GM12878 (cell line): ENCODE results near the gene HSCB. TPM values are rescaled to one million over a fixed set of nuclear protein-coding genes. Genes with fewer than 3 reads are reported as not detected.

Source experiments
- ATAC-seq: fragments of 200-7000 bp; cut with Tn5 transposase; 3 replicates; pipeline ENCODE4 v1.9.1; 2020; ENCODE audit warnings: mild to moderate bottlenecking, moderate library complexity
- BruUV-seq: library from RNA; stranded (reverse); fragments of 400-500 nt; replicated peaks from 2 replicates; lab custom pipeline; 2021; lab: Mats Ljungman, UMichigan
- CTCF ChIA-PET: fragments of 300-600 bp; sonication (Branson Sonifier 250); formaldehyde crosslinking; extraction: SDS; loops from one replicate; lab custom pipeline; 2021; ENCODE audit warnings: inconsistent platforms; lab: Yijun Ruan, JAX
- POLR2A ChIA-PET: fragments of 350-600 bp; formaldehyde crosslinking; extraction: SDS; loops from one replicate; lab custom pipeline; 2021; ENCODE audit warnings: inconsistent platforms; lab: Charles Lee
- RAD21 ChIA-PET: fragments of 300-600 bp; sonication (Branson Sonifier 250); formaldehyde crosslinking; loops from one replicate; lab custom pipeline; 2023; ENCODE audit warnings: antibody characterized with exemption; ENCODE audit not compliant: unreplicated experiment; lab: Charles Lee
- SMC1A ChIA-PET: fragments of 300-600 bp; sonication (Branson Sonifier 250); formaldehyde crosslinking; loops from one replicate; lab custom pipeline; 2023; ENCODE audit not compliant: unreplicated experiment, uncharacterized antibody; lab: Charles Lee
- DNase-seq: peaks from one replicate; pipeline ENCODE4 v3.0.0-alpha.2; 2011; ENCODE audit warnings: low read depth, low spot score
- FAIRE-seq: peaks from 3 replicates; lab custom pipeline; 2011; peaks lifted over from hg19 to GRCh38; lab: Jason Lieb, UNC
- H2AFZ ChIP-seq: 2 replicates; pipeline ENCODE4 v1.6.0; 2011; ENCODE audit warnings: low read depth, low read length, control low read depth; ENCODE audit not compliant: control insufficient read depth
- H3K27ac ChIP-seq: 2 replicates; pipeline ENCODE4 v1.5.1; 2011; ENCODE audit warnings: control low read depth; ENCODE audit not compliant: control insufficient read depth, insufficient read depth
- H3K27me3 ChIP-seq, 2 experiments: replicated peaks in 1 of 2; 2 replicates each; pipeline versions ENCODE4 v1.6.0 to v1.6.1; 2011; ENCODE audit warnings: low read length in 1 of 2; ENCODE audit not compliant: control insufficient read depth in 2 of 2, insufficient read depth in 2 of 2
- H3K36me3 ChIP-seq, 2 experiments: 2 replicates each; pipeline ENCODE4 v1.5.1; 2011; ENCODE audit warnings: low read length in 1 of 2; ENCODE audit not compliant: control insufficient read depth in 2 of 2, insufficient read depth in 2 of 2
- H3K4me1 ChIP-seq: 2 replicates; pipeline ENCODE4 v1.6.1; 2011; ENCODE audit warnings: mild to moderate bottlenecking, low read length, moderate library complexity, mixed read lengths; ENCODE audit not compliant: control insufficient read depth, insufficient read depth
- H3K4me2 ChIP-seq: 2 replicates; pipeline ENCODE4 v1.6.0; 2011; ENCODE audit warnings: control low read depth; ENCODE audit not compliant: control insufficient read depth, insufficient read depth
- H3K4me3 ChIP-seq: fragments of 200-600 bp; sonication (generic); 2 replicates; pipeline ENCODE4 v1.5.1; 2016
- H3K79me2 ChIP-seq: 2 replicates; pipeline ENCODE4 v1.6.0; 2011; ENCODE audit warnings: low read length; ENCODE audit not compliant: control insufficient read depth, insufficient read depth
- H3K9ac ChIP-seq: 2 replicates; pipeline ENCODE4 v1.8.0; 2011; ENCODE audit warnings: low read length, control low read depth, mixed read lengths; ENCODE audit not compliant: control insufficient read depth, insufficient read depth
- H3K9me3 ChIP-seq: replicated peaks from 3 replicates; pipeline ENCODE4 v1.5.1; 2011; ENCODE audit warnings: mild to moderate bottlenecking, low read length; ENCODE audit not compliant: control insufficient read depth, insufficient read depth
- H4K20me1 ChIP-seq: 2 replicates; pipeline ENCODE4 v1.6.0; 2011; ENCODE audit not compliant: control insufficient read depth, insufficient read depth
- ASH2L ChIP-seq: fragments of 300-600, 200-600 bp; sonication (generic); IDR thresholded peaks from 2 replicates; pipeline ENCODE4 v1.6.1; 2017; ENCODE audit warnings: low read depth, mild to moderate bottlenecking, borderline replicate concordance
- CREB1 ChIP-seq: IDR thresholded peaks from 2 replicates; pipeline ENCODE4 v1.6.1; 2012; ENCODE audit warnings: low read depth, mild to moderate bottlenecking, inconsistent platforms
- FOXK2 ChIP-seq: fragments of 450-650 bp; IDR thresholded peaks from 2 replicates; pipeline ENCODE4 v1.6.1; 2017; ENCODE audit warnings: mild to moderate bottlenecking, moderate library complexity
- HDAC2 ChIP-seq: fragments of 200-600 bp; sonication (generic); IDR thresholded peaks from 2 replicates; pipeline ENCODE4 v1.6.1; 2017
- KDM1A ChIP-seq: fragments of 200-600 bp; sonication (generic); IDR thresholded peaks from 2 replicates; pipeline ENCODE4 v1.6.1; 2016; ENCODE audit warnings: borderline replicate concordance
- NFIC ChIP-seq: IDR thresholded peaks from 2 replicates; pipeline ENCODE4 v1.6.1; 2012; ENCODE audit warnings: low read depth, mild to moderate bottlenecking, inconsistent platforms, low read length, moderate library complexity
- RFX5 ChIP-seq: IDR thresholded peaks from 2 replicates; pipeline ENCODE4 v1.6.1; 2011; ENCODE audit warnings: low read depth, low read length, improper control_type of control experiment
- SIN3A ChIP-seq: IDR thresholded peaks from 2 replicates; pipeline ENCODE4 v1.6.1; 2012; ENCODE audit warnings: low read depth, low read length, improper control_type of control experiment
- ZSCAN29 ChIP-seq: fragments of 450-650 bp; IDR thresholded peaks from 2 replicates; pipeline ENCODE4 v1.6.1; 2017; ENCODE audit warnings: mild to moderate bottlenecking, moderate library complexity
- WGBS: methylation state at CpG from one replicate; pipeline ENCODE4 v1.1.6; 2016; ENCODE audit warnings: low lambda C conversion rate; ENCODE audit not compliant: insufficient replicate concordance, insufficient coverage; ENCODE audit errors: missing lambda C conversion rate; 5-methylcytosine and 5-hydroxymethylcytosine counted together
- in situ Hi-C: fragments of 300-500 bp; cut with MboI; formaldehyde crosslinking; loops from 9 replicates; pipeline ENCODE4 v1.14.3; 2018; ENCODE audit warnings: mixed read lengths
- intact Hi-C: fragments of 100-400 bp; cut with micrococcal nuclease; formaldehyde crosslinking; loops from one replicate; pipeline ENCODE4 v1.14.2; 2022; ENCODE audit not compliant: unreplicated experiment
- polyA plus RNA-seq, 11 experiments: library from polyadenylated mRNA; depleted of rRNA in 4 of 11; unstranded in 6 of 11; stranded (reverse) in 5 of 11; fragments of >200 nt; fragmentation: Nextera tagmentation in 4 of 11; fragmentation: Illumina TruSeq in 1 of 11; extraction: Ambion mirVana in 4 of 11; extraction: Trizol in 1 of 11; gene quantifications; 1 replicate in 1 of 11; 2 replicates in 10 of 11; pipeline versions ENCODE4 v1.2.1 to v1.2.3, GENCODE V29; 2011 to 2016; ENCODE audit warnings: inconsistent platforms in 2 of 11, missing spikeins in 2 of 11, low read depth in 1 of 11
- total RNA-seq, 4 experiments: library from RNA; depleted of rRNA in 3 of 4; stranded (reverse); fragments of >200 nt in 3 of 4; fragmentation: Illumina TruSeq in 1 of 4; extraction: Trizol in 1 of 4; gene quantifications; 2 replicates each; pipeline versions ENCODE4 v1.2.1 to v1.2.3, GENCODE V29; 2013 to 2021
- TF ChIP-seq, protein P1 (sequence below): fragments of 450-650 bp; IDR thresholded peaks from 2 replicates; pipeline ENCODE4 v1.6.1; 2016; ENCODE audit warnings: mild to moderate bottlenecking
- TF ChIP-seq, protein P2 (sequence below): fragments of 450-650 bp; formaldehyde crosslinking; IDR thresholded peaks from 2 replicates; pipeline ENCODE4 v1.4.0; 2022; ENCODE audit warnings: mild to moderate bottlenecking, moderate library complexity
- TF ChIP-seq, protein P3 (sequence below): fragments of 150-350 bp; IDR thresholded peaks from 2 replicates; pipeline ENCODE4 v1.6.1; 2016; ENCODE audit warnings: low read depth, low read length
- TF ChIP-seq, protein P4 (sequence below): IDR thresholded peaks from 2 replicates; pipeline ENCODE4 v1.6.1; 2012; ENCODE audit warnings: low read length, inconsistent platforms

The HSCB gene
- total and polyA plus RNA-seq, 10 of the 15 experiments (the other 5 are each of a cell fraction or from before 2014, with no cell fraction given) = 10.6 to 28.4 (median 20.8) TPM

DNA sequence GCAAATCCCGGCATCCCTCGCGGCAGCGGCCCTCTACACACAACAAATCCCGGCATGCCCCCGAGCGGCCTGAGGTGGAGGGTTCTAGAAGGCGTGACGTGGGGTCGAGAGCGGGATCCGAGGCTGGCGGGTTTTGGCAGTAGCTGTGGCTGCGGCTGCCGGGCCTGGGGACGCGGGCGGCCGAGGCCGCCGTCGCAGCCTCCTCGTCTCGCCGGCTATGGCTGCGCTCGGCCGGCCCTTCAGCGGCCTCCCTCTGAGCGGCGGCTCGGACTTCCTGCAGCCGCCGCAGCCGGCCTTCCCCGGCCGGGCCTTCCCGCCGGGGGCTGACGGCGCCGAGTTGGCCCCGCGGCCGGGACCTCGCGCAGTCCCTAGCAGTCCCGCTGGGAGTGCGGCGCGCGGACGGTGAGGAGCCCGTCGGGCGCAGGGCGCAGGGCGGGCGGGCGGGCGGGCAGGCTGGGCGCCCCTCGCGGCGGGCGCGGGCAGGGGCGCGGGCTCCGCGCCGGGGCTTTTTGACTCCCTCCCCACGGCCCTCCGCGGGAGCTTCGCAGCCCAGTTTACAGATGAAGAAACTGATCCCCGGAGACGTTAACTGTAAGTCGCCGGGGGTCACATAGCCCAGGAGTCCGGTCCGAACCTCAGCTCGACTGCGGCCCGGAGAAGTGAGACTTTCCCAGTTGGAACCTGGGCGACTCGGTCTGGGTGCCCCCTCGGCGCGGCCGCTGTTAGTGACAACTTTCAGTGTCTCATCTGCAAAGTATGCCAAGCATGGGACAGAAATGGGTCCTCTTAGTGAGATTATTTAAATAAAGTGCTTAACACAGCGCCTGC is 31.0 kb downstream of the HSCB start, which contains the start of gene CCDC117:
TSS of gene CCDC117 (plus strand) at position 63 of the 828 bp plus-strand sequence. CDS start at position 218, 155 bp downstream.
- no peaks in the 10 kb centered on the region; the same call in 2 of the 3 replicates for H3K9me3 ChIP-seq
- CTCF ChIA-PET = interaction anchor here (0.6 to 4.3 kb wide), 10 partner anchors 11 to 113 kb away, joined by 3 to 19 read pairs (median 4); partner anchors contain the start of gene XBP1
- DNase-seq = peak; percentile 84
- H4K20me1 ChIP-seq = no peaks in the 10 kb centered on the region
- SMC1A ChIA-PET = interaction anchor here (0.9 to 2.1 kb wide), 10 partner anchors 11 to 46 kb away, joined by 3 to 5 read pairs (median 4); no protein-coding TSS in a partner anchor
- no peak for FAIRE-seq
- peak within 1 kb of the TSS; percentile 85 for H2AFZ ChIP-seq
- H3K4me2 ChIP-seq = peak within 1 kb of the TSS; percentile 82
- no TSS peak for BruUV-seq
- 1% methylated on average over 66 of the region's 92 CpGs for WGBS
- RAD21 ChIA-PET = interaction anchor here (0.6 to 2.9 kb wide), 7 partner anchors 12 to 46 kb away, joined by 3 to 22 read pairs (median 4); partner anchors contain the start of gene XBP1
- H3K27ac ChIP-seq = peak within 1 kb of the TSS; percentile 89
- peaks cover 16% of the 10 kb centered on the region for H3K79me2 ChIP-seq
- H3K36me3 ChIP-seq = peaks cover 0 to 7% of the 10 kb centered on the region in 2 experiments; a peak in 2 of 4 replicates
- peak within 1 kb of the TSS; percentile 89 for H3K9ac ChIP-seq
- POLR2A ChIA-PET = interaction anchor here (0.6 to 4.0 kb wide), 11 partner anchors 13 to 46 kb away, joined by 3 to 26 read pairs (median 4); partner anchors contain the start of genes CHEK2, HSCB and XBP1
- H3K27me3 ChIP-seq = no peaks in the 10 kb centered on the region
- in situ Hi-C loops = no loop called here
- intact Hi-C loops = loop anchor here (2.0 to 10.0 kb wide), 2 partner anchors 30 to 52 kb away; partner anchors contain the start of gene HSCB
- H3K4me1 ChIP-seq = no peaks in the 10 kb centered on the region
- H3K4me3 ChIP-seq = peak within 1 kb of the TSS; percentile 96
- ATAC-seq = peak; percentile 93
- TF ChIP-seq, protein P1, sequence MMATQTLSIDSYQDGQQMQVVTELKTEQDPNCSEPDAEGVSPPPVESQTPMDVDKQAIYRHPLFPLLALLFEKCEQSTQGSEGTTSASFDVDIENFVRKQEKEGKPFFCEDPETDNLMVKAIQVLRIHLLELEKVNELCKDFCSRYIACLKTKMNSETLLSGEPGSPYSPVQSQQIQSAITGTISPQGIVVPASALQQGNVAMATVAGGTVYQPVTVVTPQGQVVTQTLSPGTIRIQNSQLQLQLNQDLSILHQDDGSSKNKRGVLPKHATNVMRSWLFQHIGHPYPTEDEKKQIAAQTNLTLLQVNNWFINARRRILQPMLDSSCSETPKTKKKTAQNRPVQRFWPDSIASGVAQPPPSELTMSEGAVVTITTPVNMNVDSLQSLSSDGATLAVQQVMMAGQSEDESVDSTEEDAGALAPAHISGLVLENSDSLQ = no peak
- no peak for TF ChIP-seq RFX5
- TF ChIP-seq CREB1 = peak; percentile 89
- no peak for TF ChIP-seq NFIC
- TF ChIP-seq HDAC2 = no peak
- TF ChIP-seq, protein P2, sequence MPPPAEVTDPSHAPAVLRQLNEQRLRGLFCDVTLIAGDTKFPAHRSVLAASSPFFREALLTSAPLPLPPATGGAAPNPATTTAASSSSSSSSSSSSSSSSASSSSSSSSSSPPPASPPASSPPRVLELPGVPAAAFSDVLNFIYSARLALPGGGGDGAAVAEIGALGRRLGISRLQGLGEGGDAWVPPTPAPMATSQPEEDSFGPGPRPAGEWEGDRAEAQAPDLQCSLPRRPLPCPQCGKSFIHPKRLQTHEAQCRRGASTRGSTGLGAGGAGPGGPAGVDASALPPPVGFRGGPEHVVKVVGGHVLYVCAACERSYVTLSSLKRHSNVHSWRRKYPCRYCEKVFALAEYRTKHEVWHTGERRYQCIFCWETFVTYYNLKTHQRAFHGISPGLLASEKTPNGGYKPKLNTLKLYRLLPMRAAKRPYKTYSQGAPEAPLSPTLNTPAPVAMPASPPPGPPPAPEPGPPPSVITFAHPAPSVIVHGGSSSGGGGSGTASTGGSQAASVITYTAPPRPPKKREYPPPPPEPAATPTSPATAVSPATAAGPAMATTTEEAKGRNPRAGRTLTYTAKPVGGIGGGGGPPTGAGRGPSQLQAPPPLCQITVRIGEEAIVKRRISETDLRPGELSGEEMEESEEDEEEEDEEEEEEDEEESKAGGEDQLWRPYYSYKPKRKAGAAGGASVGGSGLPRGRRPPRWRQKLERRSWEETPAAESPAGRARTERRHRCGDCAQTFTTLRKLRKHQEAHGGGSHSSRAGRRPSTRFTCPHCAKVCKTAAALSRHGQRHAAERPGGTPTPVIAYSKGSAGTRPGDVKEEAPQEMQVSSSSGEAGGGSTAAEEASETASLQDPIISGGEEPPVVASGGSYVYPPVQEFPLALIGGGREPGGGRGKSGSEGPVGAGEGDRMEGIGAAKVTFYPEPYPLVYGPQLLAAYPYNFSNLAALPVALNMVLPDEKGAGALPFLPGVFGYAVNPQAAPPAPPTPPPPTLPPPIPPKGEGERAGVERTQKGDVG (CRISPR knock-in tag) = no peak
- peak; percentile 15; the same call in 1 of the 2 replicates for TF ChIP-seq SIN3A
- TF ChIP-seq KDM1A = no peak
- no peak for TF ChIP-seq ASH2L
- TF ChIP-seq, protein P3, sequence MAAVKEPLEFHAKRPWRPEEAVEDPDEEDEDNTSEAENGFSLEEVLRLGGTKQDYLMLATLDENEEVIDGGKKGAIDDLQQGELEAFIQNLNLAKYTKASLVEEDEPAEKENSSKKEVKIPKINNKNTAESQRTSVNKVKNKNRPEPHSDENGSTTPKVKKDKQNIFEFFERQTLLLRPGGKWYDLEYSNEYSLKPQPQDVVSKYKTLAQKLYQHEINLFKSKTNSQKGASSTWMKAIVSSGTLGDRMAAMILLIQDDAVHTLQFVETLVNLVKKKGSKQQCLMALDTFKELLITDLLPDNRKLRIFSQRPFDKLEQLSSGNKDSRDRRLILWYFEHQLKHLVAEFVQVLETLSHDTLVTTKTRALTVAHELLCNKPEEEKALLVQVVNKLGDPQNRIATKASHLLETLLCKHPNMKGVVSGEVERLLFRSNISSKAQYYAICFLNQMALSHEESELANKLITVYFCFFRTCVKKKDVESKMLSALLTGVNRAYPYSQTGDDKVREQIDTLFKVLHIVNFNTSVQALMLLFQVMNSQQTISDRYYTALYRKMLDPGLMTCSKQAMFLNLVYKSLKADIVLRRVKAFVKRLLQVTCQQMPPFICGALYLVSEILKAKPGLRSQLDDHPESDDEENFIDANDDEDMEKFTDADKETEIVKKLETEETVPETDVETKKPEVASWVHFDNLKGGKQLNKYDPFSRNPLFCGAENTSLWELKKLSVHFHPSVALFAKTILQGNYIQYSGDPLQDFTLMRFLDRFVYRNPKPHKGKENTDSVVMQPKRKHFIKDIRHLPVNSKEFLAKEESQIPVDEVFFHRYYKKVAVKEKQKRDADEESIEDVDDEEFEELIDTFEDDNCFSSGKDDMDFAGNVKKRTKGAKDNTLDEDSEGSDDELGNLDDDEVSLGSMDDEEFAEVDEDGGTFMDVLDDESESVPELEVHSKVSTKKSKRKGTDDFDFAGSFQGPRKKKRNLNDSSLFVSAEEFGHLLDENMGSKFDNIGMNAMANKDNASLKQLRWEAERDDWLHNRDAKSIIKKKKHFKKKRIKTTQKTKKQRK = no peak
- TF ChIP-seq, protein P4, sequence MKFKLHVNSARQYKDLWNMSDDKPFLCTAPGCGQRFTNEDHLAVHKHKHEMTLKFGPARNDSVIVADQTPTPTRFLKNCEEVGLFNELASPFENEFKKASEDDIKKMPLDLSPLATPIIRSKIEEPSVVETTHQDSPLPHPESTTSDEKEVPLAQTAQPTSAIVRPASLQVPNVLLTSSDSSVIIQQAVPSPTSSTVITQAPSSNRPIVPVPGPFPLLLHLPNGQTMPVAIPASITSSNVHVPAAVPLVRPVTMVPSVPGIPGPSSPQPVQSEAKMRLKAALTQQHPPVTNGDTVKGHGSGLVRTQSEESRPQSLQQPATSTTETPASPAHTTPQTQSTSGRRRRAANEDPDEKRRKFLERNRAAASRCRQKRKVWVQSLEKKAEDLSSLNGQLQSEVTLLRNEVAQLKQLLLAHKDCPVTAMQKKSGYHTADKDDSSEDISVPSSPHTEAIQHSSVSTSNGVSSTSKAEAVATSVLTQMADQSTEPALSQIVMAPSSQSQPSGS = no peak
- TF ChIP-seq FOXK2 = no peak
- 0 out of 2 replicates have a peak, but pooled peaks have one; percentile 14 for TF ChIP-seq ZSCAN29
